Measurements from ENCODE around the gene PLK3.

DNA sequence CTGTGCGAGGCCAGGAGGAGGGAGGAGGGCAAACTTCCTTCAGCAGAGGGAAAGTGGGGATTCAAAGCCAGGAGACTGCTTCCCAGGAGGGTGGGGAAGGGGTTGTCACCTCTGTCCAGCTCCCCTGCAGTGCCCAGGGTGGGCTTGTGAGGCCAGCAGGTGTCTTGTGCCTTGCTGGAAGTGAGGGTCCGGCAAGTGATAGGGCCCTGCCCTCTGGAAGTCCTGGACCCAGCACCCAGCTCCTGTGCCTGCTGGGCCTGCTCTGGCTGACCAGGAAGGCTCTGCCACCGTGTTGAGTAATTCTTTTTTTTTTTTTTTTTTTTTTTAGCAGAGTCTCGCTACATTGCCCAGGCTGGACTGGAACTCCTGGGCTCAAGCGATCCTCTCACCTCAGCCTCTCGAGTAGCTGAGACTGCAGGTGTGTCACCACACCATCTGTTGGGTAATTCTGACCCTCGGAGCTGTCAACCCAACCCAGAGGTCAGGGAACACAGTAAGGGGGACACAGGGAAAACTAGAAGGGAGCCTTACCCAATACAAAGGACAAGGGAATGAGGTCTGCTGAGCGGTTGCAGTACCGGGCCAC is 13.2 kb upstream of the PLK3 start:
- TF ChIP-seq, protein P1, sequence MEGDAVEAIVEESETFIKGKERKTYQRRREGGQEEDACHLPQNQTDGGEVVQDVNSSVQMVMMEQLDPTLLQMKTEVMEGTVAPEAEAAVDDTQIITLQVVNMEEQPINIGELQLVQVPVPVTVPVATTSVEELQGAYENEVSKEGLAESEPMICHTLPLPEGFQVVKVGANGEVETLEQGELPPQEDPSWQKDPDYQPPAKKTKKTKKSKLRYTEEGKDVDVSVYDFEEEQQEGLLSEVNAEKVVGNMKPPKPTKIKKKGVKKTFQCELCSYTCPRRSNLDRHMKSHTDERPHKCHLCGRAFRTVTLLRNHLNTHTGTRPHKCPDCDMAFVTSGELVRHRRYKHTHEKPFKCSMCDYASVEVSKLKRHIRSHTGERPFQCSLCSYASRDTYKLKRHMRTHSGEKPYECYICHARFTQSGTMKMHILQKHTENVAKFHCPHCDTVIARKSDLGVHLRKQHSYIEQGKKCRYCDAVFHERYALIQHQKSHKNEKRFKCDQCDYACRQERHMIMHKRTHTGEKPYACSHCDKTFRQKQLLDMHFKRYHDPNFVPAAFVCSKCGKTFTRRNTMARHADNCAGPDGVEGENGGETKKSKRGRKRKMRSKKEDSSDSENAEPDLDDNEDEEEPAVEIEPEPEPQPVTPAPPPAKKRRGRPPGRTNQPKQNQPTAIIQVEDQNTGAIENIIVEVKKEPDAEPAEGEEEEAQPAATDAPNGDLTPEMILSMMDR (conservative IDR thresholded peaks at IDR 0.05; ENCODE audit: low read length), result no peak
- no peak for TF ChIP-seq EZH2phosphoT487 (IDR thresholded peaks at IDR 0.05; ENCODE audit: borderline replicate concordance, low read depth, low read length)
